ENCODE measurements around the gene ATAD3B.
"Not testable (repeated sequence)": the region's sequence is repeated elsewhere in the genome, so short reads cannot be mapped to it uniquely, and the experiment has no call there.

The ATAD3B gene

DNA sequence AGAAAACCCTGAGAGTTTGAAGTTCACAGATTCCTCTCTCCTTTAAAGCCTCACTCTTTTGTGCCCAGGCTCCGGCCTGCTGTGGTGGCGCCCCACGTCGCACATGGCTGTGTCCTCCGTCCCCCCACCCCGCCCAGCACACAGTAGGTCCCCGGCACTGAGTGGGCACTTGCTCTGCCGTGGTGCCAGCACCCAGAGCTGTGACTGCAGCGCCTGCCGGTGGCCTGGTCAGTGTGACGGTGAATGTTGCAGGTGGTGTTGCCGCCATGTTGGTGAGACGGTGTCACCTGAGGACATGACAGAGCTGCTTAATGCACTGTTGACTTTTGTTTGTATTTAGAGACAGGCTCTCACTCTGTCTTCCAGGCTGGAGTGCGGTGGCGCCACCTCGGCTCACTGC lies 18.7 kb upstream of the ATAD3B start:
- DNase-seq = no peak

DNA sequence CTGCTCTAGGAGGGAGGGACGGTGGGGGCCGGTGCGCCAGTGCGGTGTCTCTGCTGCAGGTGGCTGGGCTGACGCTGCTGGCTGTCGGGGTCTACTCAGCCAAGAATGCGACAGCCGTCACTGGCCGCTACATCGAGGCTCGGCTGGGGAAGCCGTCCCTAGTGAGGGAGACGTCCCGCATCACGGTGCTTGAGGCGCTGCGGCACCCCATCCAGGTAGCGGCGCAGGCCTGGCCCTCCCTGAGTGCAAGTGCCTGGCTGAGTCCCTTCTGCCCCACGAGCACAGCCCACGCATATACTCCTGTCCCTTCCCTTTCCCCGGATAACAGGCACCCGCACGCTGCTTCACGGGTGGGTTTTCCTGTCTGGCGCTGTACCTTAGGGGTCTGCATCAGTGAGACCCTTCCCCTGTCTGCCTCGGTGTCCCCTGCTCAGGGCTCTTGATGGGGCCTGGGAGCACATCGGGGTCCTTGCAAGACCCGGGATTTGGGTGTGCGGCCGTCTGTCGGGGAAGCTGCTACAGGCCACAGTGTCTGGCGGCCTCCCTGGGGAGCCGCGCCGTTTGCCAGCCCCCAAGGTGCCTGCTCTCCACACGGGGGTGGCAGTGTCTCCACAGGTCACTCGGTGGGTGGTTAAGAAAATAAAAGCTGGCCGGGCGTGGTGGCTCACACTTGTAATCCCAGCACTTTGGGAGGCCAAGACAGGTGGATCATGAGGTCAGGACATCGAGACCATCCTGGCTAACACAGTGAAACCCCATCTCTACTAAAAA lies 17.1 kb upstream of the ATAD3B start:
- not testable (repeated sequence) for DNase-seq

DNA sequence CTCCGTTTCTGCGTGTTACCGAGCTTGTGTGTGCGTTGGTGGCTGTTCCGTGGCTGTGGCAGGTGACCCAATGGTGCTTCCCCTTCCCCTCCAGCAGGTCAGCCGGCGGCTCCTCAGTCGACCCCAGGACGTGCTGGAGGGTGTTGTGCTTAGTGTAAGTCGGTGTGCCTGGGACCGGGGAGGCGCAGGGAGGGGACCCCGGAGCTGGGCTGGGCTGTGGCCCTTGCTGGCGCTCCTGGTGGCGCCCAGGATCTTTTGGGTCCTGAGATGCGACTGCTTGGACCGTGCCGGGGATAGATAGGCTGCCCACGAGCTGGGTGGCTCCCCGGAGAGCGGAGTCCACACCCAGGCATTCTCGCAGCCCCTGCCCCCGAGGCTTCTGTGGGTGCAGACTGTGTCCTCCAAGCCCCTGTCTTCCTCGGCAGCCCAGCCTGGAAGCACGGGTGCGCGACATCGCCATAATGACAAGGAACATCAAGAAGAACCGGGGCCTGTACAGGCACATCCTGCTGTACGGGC lies 16.1 kb upstream of the ATAD3B start:
- DNase-seq = no peak

DNA sequence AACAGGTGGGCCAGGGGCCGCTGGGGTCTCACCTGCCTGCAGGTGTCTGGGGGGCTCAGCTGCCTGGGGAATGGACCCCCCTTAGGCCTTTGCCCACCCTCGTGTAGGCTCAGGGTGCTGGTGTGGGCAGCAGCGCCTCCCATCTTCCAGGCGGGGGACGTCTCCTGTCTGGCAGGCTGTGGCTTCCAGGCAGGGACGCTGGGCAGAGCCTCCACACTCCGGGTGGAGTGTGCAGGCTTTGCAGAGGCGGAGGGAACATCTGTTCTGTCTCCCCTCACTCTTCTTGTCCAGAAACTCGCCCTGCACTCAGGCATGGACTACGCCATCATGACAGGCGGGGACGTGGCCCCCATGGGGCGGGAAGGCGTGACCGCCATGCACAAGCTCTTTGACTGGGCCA lies 15.6 kb upstream of the ATAD3B start:
- not testable (repeated sequence) for DNase-seq

DNA sequence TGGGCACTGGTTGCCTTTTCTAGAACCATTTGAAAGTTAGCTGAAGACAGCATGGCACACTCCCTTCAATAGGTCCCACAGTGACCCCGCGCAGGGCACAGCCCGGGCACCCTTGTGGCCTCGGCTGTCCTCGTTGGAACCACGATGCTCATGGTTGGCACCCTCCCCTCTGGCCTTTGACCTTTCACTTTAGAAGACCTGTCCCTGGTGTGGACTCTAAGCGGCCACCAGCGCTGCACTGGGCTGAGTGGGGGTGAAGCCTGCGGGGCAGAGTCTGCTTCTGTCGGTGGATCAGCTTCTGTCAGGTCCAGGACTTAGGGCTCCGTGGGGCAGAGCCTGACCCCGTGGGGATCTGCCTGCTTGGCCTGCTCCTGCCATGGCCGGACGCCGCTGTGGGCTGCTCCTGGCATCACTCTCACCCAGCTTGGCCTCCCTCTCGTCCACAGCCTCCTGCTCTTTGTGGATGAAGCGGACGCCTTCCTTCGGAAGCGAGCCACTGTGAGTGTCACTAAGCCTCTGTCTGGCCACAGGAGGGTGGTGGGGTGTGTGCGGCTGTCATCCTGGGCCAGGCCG lies 14.8 kb upstream of the ATAD3B start:
- not testable (repeated sequence) for DNase-seq

DNA sequence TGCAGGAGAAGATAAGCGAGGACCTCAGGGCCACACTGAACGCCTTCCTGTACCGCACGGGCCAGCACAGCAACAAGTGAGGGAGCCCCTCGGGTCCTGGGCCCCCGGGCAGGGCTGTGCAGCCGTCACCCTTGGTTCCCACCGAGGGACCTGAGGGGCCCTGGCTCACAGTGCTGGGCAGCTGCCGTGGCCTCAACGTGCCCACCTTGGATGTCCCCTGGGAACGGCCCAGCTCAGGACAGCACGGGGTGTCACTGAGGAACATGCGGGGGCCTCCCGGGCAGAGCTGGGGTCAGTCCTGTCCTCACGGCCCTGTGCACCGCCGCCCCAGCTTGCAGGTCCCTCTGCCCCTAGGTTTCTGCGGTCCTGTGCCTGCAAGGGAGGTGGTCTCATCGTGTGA lies 12.4 kb upstream of the ATAD3B start:
- DNase-seq = not testable (repeated sequence)

DNA sequence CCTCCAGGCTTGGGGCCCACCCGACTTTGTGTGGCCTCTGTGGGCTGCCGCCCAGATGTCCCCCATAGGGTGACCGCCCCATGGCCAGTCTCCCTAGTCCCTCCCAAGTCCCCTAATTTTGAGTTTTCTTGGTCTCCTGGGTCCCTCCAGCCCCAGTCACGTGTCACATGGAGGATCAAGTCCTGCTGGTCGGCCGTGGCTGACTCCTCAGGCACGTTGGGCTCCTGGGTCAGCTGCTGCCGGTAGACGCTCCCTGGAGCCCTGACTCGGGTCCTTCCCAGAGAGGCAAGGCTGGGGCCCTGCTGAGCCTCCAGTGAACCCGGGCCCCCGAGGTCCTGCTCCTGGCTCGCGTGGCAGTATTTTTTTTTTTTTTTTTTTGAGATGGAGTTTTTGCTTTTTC lies 11.9 kb upstream of the ATAD3B start:
- DNase-seq = not testable (repeated sequence)

DNA sequence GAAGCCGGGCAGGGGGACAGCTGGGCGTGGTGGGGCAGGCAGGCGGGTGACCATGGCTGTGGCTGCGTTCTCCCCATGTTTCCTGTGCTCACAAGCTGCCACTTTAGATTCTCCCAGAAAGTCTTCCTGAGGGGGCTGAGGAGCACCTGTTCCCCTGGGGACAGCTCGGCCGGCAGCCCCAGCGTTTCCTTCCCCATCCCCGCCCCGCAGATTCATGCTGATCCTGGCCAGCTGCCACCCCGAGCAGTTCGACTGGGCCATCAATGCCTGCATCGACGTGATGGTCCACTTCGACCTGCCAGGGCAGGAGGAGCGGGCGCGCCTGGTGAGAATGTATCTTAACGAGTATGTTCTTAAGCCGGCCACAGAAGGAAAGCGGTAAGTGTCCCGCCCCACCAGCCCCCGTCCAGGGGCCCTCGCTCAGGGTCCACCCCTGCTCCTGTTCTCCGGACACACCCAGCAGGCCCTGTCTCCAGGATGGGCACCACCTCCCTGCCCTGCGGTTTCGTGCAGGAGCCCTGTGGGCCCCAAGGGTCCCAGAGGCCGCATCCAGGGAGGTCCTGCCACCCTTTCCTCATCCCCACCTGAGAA lies 10.9 kb upstream of the ATAD3B start:
- no peak for DNase-seq

DNA sequence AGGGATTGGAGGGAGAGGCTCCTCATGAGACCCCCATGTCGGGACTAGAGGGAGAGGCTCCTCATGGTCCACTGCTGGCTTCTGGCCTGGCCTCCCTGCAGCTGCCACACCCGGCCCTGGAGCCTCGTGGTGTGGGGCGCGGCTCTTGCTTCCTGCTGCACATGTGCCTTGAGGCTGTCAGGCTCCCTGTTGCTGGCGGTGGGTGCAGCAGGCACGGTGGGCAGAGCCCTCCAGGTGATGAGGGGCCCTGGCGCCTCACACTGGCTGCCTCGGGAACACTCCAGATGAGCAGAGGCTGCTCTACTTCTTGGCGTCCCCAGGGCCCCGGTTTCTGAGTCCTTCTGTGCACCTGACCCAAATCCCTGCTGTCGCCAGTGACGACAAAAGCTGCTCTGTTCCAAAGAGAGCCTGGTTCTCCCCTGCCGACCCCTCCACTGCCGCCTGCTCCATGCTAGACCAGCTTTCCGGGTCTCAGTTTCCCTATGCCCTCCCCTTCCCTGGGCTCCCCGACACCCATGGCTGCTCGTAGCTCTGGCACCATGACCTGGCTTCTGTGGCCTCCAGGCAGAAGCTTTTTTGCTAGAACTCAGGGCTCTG lies 9.7 kb upstream of the ATAD3B start:
- DNase-seq = peak; percentile 28

DNA sequence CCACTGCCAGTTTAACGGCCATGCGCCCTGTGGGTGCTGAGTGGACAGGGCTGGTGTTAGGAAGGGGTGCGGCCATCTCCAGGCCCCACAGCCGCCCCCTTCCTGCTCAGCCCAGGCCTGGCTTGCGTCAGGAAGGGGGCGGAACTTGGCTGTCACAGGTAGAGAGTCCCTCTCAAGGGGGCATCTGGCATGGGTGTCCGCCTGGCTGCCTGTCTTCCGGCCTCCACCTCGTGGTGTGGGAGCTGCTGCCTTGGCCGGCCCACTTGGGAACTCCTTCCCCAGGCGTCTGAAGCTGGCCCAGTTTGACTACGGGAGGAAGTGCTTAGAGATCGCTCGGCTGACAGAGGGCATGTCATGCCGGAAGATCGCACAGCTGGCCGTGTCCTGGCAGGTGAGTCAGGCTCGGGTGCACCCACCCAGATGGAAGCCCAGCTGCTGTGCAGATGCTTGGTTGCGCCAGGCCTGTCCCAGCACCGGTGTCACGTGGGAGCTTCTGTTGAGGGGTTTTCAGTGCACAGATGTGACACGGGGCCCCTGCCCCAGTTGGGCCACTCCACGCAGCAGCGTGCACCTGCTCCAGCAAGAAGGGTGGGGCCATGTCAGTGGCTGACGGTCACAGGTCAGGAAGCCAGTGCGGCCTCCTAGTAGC lies 9.1 kb upstream of the ATAD3B start:
- no peak for DNase-seq

DNA sequence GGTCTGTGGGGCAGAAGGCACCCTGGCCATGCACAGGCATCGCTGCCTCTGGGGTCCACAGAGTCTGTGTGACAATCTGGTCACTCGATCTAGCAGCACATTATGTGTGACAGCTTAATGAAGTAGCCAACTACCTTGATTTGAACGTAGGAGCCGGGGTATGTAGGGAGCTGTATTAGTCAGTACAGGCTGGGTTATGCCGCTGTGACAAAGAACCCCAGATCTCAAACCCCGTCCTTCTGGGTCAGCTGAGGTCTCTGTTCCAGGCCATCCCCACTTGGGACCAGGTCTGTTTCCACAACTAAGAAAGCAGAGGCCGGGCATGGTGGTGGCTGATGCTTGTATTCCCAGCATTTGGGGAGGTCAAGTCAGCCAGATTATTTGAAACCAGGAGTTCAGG lies 8.3 kb upstream of the ATAD3B start:
- no peak for DNase-seq

DNA sequence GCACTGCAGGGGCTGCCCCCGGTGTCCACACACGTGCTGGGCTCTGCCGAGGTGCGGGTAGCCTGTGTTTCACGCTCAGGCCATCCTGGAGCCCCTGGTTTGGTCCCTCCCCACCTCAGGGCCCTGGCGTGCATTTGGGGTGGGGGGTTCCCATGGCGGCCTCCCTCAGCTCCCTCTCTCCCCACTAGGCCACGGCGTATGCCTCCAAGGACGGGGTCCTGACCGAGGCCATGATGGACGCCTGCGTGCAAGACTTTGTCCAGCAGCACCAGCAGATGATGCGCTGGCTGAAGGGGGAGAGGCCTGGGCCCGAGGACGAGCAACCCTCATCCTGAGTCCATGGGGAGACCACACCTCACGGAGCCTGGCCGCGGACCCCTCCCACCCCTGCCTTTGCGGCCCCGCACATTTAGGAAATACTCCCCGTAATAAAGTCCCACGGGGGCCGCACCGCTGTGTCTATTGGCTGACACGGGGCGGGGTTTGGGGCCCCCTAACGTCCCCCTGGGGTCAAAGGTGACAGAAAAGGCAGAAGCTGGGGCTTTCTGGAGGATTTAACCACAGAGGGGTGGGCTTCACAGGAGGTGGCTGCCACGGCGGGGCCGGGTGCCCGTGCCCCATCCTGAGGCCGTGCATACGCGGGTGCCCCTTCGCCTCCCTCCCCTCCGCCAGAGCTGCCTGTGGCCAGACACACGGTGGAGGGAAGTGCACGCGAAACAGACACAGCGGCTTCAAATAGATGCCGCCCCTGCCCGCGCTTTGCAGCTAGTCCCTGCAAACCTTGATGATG lies 3.2 kb upstream of the ATAD3B start:
- not testable (repeated sequence) for DNase-seq

DNA sequence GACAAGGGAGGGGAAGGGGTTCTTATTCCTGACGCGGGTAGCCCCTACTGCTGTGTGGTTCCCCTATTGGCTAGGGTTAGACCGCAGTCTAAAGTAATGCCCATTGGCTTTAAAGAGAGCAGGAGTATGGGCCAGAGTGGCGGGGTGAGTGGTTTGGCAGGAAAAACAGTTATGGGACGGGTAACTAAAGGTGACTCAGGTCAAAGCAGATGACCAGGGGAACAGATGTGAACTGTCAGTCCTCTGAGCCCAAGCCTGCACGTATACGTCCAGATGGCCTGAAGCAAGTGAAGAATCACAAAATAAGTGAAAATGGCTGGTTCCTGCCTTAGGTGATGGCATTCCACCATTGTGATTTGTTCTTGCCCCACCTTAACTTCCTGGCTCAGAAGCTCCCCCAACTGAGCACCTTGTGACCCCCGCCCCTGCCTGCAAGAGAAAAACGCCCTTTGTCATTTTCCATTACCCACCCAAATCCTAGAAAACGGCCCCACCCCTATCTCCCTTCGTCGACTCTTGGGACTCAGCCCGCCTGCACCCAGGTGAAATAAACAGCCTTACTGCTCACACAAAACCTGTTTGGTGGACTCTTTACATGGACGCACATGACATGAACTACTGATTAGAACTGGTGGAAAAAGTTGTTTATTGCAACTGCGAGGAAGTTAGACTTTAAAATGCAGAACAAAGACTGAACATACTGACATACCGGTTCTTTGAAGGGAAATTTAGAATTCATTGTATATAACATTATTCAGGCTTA lies 758 bp upstream of the ATAD3B start:
- DNase-seq = peak; percentile 53

DNA sequence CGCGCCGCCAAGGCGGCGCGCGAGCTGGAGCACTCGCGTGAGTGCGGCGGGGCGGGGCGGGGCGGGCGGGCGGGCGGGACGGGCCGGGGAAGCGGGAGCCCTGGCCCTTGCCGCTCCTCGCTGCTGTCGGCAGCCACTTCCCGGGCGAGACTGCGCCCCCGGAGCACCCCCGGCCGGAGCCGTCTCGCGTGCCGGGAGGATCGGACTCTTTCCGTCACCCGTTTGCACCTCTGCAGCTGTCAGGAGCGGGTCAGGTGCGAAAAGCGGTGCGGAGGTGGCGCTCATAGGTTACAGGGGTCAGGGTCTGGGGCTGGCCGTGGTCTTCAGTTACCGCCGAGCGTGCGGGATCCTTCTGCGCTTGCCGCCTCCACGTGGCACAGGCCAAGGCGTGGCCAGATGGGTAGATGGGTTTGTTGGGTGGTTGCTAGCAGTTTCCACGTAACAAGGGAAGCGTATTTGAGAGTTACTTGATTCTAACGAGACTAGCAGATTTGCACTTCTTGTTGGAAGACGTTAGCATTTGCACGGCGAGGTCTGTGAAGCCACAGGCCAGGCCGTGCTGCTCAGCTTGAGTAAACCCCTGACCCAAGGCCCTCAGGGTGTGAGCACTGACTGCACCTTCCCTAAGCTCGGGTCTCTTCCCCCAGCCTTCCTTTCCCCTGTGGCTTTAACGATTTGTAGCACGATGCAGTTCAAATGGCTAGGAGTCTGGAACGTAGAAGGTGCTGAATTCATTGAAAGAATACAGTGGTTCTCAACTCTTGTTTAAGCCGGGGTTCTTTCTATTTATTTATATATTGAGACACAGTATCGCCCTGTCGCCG lies 700 bp downstream of the ATAD3B start:
- DNase-seq = not testable (repeated sequence)

DNA sequence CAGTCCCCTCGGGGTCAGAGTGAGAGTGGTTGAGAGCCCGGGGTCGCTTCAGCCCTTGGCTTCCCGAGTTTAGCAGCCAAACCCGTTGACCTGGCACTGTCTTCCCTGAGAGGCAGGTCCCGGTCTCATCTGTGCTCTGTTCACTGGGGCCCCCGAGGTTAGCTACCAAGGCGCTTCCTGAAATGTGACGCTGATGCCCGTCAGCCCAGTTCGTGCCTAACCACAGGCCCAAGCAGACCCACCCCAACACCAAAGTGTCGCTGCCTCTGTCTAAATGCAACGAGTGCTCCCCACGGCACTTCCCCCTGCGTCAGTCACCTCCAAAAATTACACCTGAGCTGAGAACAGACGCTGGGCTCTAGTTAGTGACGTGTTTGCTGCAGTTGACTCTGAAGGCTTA lies 4.4 kb downstream of the ATAD3B start:
- DNase-seq = not testable (repeated sequence)

DNA sequence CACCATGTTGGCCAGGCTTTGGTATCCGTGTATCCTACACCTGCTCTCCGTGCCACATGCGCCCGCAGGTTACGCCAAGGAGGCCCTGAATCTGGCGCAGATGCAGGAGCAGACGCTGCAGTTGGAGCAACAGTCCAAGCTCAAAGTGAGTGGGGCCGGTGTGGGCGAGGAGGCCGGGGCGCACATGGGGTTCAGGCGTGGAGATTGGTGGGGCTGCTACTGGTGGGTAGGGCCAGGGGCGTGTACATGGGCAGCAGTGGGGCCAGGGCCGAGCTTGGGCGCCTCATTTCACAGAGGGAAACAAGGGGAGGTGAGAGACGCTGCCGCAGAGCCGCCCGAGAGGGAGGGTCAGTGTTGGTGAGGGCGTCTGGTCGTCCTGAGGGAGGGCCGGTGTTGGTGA lies 5.6 kb downstream of the ATAD3B start:
- no peak for DNase-seq

DNA sequence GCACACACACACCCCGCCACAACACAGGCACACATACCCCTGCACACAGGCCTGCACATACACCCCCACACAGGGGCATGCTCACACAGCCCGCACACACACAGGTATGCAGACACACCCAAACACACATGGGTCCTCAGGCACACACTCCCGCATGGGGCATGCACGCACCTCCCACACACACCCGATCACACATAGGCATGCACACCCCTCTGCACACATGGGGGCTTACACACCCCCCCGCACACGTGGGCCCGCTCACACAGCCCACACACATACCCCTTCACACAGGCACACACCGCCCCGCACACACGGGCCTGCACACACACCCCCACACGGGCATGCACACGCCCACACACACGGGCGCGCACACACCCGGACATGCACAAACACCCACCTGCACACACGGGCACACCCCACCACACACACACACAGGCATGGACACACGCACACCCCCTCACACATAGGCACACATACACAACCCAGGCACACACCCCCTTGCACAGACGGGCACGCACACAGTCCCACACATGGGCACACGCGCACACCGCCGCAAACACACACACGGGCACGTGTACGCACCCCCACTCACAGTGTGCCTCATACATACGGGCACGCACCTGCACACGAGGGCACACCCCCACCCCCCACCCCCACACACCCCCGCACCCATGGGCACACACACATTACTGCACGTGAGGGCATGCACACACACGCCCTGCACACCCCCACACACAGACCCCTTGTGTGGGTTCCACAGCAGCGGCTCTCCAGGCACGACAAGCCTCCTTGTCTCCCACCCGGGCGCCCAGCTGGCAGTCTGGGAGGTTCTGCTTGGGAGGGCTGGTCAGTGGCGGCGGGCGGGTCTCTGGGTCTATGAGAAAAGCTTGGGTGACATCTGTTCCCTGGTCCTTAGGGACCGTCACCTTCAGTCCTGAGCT lies 8.3 kb downstream of the ATAD3B start:
- no peak for DNase-seq

DNA sequence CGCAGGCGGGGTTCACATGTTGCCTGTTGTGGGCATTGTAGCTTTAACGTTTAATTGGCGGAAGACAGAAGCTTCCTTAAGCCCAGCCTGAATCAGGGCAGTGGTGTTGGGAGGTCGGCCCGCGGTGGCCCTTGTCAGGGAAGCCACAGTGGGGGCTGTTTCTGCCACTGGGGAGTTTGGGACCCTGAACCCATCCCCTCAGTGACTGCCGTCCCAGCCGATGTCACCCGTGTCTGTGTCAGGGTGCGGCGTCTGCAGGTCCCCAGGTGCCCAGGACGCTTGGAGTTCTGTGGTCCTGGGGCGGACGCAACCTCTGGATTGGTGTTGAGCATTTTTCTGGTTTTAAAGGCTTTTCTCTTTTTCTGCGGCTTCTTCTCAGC lies 8.9 kb downstream of the ATAD3B start:
- not testable (repeated sequence) for DNase-seq

DNA sequence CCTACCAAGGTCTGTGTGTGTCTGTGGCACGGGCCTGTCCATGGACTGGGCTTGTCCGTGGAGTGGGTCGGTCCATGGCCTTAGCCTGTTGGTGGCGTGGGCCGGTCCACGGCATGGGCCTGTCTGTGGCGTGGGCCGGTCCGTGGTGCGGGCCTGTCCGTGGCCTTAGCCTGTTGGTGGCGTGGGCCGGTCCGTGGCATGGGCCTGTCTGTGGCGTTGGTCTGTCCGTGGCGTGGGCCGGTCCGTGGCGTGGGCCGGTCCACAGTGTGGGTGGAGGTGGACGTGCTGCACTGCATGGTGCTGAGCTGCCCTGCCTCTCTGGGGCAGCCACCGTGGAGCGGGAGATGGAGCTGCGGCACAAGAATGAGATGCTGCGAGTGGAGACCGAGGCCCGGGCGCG lies 10.2 kb downstream of the ATAD3B start:
- DNase-seq = not testable (repeated sequence)

DNA sequence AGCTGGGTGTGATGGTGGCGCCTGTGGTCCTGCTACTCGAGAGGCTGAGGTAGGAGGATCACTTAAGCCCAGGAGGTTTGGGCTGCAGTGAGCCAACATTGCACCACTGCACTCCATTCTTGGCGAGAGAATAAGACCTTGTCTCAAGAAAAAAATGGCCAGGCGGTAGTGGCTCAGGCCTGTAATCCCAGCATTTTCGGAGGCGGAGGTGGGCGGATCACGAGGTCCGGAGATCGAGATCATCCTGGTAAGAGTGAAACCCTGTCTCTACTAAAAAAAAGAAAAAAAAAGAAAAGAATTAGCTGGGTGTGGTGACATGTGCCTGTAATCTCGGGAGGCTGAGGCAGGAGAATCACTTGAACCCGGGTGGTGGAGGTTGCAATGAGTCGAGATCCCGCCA lies 11.3 kb downstream of the ATAD3B start:
- no peak for DNase-seq

Data from hematopoietic multipotent progenitor cell treated with erythropoietin and hydrocortisone succinate and interleukin-3 and kit ligand, for 8 days (in vitro differentiated cells).